Activated T-cell treated with anti-CD3 and anti-CD28 coated beads for 4 hours (primary cell): ENCODE measurements around the gene UAP1L1.
A peak's percentile ranks its signal among the peaks of the same experiment; 100 is the strongest.
"Not testable (repeated sequence)": the region's sequence is repeated elsewhere in the genome, so short reads cannot be mapped to it uniquely, and the experiment has no call there.

Experiments
- DNase-seq: peaks from one replicate; pipeline ENCODE4 v3.0.0-alpha.2; 2020

The UAP1L1 gene

DNA sequence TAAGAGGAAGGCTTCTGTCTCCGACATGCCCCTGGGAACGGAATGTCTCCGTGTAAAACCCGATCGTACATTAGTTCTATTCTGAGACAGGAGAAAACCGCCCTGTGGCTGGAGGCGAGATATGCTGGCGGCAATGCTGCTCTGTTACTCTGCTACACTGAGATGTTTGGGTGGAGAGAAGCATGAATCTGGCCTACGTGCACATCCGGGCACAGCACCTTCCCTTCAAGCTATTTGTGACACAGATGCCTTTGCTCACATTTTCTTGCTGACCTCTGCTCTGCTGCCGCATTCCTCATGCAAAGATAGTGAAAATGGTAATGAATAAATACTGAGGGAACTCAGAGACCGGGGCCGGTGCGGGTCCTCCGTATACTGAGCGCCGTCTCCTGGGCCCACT, 39.4 kb downstream of the UAP1L1 start:
- no peak for DNase-seq

DNA sequence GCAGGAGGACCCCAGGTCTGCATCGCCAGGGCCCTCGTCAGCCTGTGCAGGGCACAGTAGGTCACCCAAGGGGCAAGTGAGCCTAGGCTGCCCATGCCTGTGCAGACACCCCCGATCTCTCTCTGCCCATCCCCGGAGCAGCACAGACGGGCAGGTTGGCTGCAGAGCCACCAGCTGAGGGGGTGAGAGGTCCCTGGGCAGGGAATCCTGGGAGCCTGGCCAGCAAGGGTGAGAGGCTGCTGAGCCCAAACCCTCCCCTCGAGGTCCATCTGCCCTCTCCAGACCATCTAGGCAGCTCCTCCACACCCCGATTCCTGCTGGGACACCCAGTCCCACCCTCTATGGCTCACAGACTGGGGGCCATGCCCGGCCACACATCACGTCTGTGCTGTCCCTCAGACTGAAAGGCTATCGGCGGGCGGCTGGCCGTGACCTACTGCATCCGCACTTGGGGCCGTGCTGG, 40.0 kb downstream of the UAP1L1 start:
- DNase-seq = no peak

DNA sequence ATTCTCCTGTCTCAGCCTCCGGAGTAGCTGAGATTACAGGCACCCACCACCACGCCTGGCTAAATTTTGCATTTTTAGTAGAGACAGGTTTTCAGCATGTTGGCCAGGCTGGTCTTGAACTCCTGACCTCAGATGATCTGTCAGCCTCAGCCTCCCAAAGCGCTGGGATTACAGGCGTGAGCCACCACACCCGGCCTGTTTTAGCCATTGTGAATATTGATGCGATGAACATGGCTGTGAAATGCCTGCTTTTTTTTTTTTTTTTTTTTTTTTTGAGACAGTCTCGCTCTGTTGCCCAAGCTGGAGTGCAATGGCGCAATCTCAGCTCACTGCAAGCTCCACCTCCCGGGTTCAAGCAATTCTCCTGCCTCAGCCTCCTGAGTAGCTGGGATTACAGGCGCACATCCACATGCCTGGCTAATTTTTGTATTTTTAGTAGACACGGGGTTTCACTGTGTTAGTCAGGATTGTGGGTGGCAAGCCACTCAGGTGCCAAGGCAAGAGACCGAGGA, 40.8 kb downstream of the UAP1L1 start:
- DNase-seq = not testable (repeated sequence)

DNA sequence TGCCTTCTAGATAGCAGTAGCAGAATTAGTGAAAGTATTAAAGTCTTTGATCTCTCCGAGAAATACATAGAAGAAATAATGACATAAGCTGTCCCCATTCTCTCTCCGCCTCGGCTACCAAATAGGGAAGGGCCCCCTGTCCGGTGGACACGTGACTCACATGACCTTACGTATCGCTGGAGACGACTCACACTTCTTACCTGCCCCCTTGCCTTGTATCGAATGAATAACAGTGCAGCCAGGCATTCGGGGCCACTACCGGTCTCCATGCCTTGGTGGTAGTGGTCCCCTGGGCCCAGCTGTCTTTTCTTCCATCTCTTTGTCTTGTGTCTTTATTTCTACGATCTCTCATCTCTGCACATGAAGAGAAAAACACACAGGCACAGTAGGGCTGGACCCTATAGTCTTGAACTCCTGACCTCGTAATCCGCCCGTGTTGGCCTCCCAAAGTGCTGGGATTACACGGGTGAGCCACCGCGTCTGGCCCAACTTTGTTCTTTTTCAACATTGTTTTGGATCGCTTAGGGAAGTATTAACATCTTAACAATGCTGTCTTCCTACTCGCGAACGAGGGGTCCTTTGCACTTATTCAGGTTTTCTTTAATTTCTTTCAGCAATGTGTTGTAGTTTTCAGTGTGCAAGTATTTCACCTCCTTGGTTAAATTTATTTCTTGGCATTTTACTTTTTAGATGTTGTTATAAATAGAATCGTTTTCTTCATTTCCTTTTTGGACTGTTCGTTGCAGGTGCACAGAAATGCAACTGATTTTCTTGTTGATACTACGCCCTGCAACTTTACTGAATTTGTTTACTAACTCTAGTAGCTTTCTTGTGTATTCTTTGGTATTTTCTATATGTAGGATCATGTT, 44.8 kb downstream of the UAP1L1 start:
- not testable (repeated sequence) for DNase-seq

DNA sequence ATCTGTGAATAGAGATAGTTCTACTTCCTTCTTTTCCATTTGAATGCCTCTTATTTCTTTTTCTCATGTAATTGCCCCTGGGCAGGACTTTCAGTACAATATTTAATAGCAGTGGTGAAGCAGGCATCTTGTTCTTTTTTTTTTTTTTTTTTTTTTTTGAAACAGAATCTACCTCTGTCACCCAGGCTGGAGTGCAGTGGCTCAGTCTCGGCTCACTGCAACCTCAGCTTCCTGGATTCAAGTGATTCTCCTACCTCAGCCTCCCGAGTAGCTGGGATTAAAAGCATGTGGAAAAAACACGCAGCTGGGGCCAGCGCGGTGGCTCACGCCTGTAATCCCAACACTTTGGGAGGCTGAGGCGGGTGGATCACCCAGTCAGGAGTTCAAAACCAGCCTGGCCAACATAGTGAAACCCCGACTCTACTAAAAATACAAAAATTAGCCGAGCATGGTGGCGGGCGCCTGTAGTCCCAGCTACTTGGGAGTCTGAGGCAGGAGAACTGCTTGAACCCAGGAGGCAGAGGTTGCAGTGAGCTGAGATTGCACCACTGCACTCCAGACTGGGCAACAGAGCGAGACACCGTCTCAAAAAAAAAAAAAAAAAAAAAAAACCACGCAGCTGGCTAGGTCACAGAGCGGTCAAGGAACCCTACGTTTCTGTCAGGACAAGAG, 45.6 kb downstream of the UAP1L1 start:
- DNase-seq = not testable (repeated sequence)

DNA sequence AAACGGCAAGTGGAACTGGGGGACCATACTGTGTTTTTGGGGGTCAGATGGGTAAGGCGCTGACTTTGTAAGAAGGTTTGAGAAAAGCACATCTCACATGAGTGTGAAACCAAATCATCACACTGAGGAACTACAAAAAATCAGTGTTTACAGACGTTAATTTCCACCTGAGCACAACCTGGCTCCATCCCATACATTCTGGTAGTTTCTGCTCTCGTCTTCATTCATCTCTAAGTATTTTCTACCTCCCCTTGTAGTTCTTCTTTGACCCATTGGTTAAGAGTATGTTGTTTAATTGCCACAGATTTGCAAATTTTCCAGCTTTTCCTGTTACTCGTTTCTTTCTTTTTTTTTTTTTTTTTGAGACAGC, 46.1 kb downstream of the UAP1L1 start:
- no peak for DNase-seq

DNA sequence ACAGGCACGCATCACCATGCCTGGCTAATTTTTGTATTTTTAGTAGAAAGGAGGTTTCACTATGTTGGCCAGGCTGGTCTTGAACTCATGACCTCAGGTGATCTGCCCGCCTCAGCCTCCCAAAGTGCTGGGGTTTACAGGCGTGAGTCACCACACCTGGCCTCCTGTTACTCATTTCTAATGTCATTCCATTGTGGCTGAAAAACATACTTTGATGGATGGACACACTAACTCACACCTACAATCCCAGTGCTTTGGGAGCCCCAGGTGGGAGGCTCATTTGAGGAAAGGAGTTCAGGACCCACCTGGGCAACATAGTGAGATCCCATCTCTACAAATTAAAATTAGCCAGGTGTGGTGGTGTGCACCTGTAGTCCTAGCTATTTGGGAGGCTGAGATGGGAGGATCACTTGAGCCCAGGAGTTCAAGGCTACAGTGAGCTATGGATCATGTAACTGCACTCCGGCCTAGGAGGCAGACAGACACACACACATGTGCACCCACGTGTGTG, 46.7 kb downstream of the UAP1L1 start:
- DNase-seq = not testable (repeated sequence)

DNA sequence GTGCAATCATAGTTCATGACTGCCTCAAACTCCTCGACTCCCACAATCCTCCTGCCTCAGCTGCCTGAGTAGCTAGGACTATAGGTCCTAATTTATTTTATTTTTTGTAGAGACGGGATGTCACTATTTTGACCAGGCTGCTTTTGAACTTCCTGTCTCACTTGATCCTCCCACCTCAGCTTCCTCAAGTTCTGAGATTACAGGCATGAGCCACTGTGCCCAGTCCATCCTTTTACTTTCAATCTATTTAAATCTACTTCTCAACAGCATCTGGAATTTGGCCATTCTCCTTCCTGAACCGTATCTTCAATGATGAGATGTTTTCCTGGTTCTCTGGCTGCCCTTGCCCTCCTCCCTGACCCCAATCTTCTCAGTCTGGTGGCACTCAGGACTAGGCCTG, 49.5 kb downstream of the UAP1L1 start:
- DNase-seq = no peak

DNA sequence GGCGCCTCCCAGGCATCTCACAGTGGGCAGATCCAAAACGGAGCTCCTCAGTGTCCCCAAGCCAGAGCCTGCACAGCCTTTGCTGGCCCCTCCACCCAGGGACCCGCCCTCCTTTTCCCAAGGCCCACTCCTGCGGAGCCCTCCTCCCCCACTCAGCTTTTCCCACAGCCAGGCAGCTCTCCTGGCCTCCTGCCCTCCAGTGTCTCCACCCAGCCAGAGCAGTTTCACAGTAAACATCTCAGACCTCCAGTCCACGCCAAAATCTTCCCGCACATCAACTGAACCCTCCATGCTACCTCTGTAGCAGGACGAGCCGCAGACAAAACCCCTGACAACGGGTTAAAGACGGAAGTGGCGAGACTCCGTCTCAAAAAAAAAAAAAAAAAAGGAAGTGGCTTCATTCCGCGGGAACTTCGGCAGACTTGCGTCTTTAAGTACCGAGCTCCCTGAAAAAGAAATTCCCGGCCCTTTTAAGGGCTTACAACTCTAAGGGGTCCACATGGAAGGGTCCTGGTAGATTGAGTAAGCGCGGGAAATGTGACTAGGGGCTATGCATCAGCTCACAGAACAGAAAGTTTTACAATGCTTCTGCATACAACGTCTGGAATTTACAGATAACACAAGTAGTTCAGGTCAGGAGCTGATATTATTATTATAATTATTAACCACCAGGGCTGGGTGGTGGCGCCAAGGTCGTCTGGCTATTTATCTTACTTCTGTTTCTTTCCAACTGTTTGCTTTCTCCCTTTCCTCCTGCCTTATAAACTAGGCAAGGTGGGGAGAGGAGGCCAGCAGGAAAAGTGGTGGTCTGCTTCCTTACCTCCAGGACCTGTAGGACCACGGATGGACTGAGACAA, 50.2 kb downstream of the UAP1L1 start:
- no peak for DNase-seq

DNA sequence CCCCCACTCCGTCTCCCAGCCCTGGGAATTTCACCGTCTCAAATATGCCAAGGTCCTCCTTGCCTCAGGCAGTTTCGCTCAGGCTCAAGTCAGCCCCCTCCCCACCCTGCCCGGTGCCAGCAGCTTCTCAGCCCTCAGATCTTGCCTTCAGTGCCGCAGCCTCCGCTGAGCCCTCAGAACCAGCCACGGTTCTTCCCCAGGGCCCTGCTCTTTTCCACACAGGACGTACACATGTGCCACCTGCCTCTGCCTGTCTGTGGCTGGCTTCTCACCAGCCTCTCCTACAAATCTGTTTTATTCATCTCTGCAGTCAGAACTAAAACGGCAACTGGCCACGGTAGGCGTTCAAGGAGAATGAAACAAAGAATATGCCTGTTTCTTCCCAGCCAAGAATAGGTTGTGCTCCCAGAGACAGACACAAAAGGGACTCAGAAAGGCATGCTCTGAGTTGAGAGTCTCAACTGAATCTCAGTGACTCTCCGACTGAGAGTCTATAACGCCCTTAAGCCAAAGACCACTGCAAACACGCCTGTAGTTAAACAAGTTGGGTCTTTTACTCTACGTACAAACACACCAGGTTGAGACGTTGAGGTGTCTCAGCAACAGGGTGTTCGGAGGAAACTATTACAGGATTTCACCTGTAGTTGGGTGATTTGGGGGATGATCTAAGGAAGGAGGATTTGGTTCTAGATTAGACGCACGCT, 51.0 kb downstream of the UAP1L1 start:
- no peak for DNase-seq

DNA sequence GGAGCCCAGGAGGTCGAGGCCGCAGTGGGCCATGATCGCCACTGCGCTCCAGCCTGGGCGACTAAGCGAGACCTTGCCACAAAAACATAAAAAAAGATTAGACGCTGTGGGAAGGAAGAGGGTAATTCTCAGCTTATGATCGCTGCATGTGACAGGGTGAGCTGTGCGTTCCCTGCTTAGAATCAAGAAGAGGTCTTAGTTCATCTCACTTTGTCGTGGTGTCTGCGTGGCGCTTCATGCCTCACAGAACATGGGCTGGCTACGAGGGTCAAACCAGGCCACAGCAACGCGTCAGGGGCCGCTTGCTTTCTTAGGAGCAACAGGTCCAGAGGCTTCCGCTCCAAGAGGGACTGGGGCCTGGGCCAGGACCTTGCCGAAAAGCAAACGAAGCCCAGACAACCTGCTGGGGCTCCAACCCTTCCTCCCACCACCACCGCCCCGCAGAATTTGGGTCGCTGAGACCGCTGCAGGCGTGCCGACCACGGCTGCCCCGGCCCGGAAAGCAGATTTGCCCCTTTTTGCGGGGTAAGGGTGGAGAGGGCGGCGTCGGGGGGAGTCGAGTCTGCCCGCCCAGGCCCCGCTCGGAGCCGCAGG, 51.6 kb downstream of the UAP1L1 start:
- DNase-seq = no peak

DNA sequence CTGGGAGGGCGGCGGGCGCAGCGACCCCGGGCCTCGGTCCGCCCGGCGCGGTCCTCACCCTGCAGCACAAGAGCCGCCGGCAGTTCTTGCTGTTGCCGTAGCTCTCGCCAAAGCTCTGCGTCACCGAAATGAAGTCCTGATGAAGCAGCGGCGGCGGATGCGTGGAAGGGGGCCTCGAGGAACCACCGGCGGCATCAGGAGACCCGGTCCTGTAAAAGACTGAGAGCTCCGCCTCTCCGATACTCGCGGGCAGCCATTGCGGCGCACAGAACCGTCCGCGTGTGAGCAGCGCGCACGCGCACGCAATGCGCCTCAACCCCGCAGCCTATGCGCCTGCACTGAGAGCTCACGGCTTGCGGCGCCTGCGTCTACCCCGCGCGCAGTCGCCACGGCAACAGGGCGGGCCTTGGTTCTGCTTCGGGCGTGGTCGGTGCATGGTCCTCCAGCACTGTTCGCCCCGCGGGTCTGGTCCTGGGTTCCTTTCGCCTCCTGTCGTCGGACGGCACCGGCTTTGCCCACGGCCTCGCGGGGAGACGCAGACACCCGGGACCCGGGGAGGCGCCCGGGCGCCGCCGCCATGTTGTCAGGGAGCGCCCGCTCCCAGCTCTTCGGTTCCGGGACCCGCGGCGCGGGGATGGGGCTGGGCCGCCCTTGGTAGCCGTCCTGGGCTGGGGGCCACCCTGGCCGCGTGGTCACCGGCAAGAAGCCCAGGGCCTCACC, 52.3 kb downstream of the UAP1L1 start:
- peak; percentile 78 for DNase-seq

DNA sequence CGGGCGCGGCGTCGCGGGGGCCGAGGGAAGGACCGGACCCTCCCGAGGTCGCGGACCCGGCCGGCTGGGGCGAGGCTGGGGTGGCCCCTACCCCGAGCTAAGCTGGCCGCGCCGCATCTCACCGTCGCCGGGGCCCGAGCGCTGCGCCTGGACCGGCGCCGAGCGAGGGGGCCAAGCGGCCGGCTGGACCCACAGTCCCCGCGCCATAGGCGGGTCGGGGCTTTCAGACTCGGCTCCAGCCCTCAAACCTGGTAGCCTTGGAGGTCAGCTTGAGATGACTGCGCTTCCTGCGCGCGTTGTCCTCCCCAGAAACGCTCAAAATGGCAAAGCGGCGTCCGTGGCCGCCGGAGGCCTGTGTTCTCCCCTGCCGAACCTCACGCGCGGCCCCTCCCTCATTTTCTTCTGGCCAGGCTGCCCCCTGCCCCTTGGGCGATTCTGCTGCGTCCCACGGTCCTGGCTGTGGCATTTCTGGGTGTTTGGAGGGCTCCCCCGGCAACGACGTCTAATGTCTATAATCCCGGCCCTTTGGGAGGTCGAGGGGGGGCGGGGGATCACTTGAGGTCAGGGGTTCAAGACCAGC, 52.9 kb downstream of the UAP1L1 start:
- no peak for DNase-seq
